Endometrium (tissue), 2 donors: Measurements from ENCODE around the gene TEC.
A peak's percentile ranks its signal among the peaks of the same experiment; 100 is the strongest.

Experiments
- FAIRE-seq: peaks from 2 replicates; lab custom pipeline; 2012; peaks lifted over from hg19 to GRCh38; lab: Jason Lieb, UNC
- donor health status: control.
- donor health status: control.

Gene TEC

GRCh38 chr4:48163746-48164145, 105.9 kb downstream of the TEC start:
- no peak for FAIRE-seq

GRCh38 chr4:48162162-48162561, 107.5 kb downstream of the TEC start:
- no peak for FAIRE-seq

GRCh38 chr4:48157271-48157670, 112.4 kb downstream of the TEC start:
- no peak for FAIRE-seq

- FAIRE-seq, result no peak
Measured at GRCh38 chr4:48156423-48156822, 113.2 kb downstream of the TEC start.

- FAIRE-seq, result no peak
Measured at GRCh38 chr4:48153791-48154550, 115.7 kb downstream of the TEC start.

- FAIRE-seq, result no peak
Measured at GRCh38 chr4:48152259-48152658, 117.4 kb downstream of the TEC start.

- FAIRE-seq, result no peak
Measured at GRCh38 chr4:48149827-48150370, 119.7 kb downstream of the TEC start.

DNA sequence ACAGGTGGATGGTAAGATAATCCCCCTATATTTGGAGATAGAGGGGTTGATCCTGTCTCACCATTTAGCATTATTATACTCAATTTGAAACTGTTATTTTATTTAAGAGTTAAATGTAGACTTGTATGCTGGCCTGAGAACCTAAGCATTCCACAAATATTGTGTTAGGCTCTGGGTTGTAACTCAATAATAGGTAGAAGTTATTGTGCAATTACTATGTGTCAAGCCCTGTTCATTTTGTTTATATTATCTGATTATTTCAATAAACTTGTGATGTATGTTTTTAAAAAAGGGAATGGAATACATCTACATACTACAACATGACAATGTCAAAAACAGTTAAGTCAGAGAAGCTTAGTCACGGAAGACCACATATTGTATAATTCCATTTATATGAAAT, 122.0 kb downstream of the TEC start:
- no peak for FAIRE-seq

GRCh38 chr4:48141048-48141447, 128.6 kb downstream of the TEC start:
- FAIRE-seq, result peak; percentile 87

DNA sequence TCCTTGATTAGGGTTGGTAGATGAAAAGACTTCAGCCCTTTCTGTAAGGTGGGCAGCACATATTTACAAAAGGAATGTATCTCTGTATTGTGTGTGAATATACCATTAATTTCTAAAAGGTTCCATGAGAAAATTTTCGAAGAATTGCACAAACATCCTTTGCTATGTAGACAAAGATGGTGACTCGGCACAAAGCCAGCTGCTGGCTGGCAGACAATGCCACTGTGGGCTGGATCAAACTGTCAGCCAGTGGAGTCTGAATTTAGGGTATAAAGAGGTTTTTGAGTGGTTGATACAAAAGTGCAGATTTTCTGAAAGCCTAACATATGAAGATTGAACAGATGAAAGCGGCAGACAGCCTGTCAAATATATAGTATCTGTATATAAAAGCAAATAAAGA, 129.9 kb downstream of the TEC start:
- no peak for FAIRE-seq

DNA sequence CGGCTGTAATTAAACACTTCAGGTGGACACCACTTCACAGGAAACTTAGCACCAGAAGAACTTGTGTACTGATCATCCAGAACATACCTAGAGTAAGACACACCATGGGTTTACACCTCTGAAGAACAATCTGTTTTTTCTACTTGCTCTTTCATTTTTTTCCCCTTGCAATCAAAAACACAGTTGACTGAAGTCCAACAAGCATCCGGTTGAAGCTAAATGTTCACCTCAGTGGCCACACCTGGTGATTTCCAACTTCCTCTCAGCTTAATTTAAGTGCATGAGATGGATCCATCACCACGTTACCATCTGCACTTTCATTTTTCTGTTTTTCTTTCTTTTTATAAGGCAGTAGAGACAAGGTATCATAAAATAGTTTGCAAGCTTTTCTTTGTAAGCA, 130.7 kb downstream of the TEC start:
- no peak for FAIRE-seq

GRCh38 chr4:48138511-48138910, 131.1 kb downstream of the TEC start:
- no peak for FAIRE-seq

- FAIRE-seq, result no peak
Measured at GRCh38 chr4:48137846-48138245, 131.8 kb downstream of the TEC start.

GRCh38 chr4:48134081-48134480, 135.6 kb downstream of the TEC start, which contains the start of gene TXK:
Gene TXK, minus strand, starts transcription at chr4:48134250. Its CDS starts 80 bp downstream, at chr4:48134170.
- FAIRE-seq, result no peak

DNA sequence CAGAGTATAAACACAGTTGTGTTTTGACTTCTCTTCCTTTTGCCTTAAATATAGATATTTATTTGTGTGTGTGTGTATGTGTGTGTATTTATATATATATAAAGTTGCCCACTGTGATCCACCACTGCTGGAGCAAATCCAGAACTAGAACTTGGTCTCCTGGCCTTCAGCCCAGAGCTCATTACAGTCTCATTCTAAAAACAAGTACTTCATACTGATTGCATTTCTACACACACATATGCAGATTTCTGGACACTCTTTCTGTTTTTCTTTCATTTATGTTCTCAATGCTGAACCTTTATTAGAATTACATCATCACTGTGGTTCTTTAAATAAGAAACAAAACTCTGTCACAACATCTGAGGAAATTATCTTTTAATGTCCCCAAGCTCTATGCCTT, 136.0 kb downstream of the TEC start:
- no peak for FAIRE-seq

GRCh38 chr4:48131736-48132135, 137.9 kb downstream of the TEC start:
- no peak for FAIRE-seq

- no peak for FAIRE-seq
Measured at GRCh38 chr4:48130100-48130499, 139.5 kb downstream of the TEC start.

DNA sequence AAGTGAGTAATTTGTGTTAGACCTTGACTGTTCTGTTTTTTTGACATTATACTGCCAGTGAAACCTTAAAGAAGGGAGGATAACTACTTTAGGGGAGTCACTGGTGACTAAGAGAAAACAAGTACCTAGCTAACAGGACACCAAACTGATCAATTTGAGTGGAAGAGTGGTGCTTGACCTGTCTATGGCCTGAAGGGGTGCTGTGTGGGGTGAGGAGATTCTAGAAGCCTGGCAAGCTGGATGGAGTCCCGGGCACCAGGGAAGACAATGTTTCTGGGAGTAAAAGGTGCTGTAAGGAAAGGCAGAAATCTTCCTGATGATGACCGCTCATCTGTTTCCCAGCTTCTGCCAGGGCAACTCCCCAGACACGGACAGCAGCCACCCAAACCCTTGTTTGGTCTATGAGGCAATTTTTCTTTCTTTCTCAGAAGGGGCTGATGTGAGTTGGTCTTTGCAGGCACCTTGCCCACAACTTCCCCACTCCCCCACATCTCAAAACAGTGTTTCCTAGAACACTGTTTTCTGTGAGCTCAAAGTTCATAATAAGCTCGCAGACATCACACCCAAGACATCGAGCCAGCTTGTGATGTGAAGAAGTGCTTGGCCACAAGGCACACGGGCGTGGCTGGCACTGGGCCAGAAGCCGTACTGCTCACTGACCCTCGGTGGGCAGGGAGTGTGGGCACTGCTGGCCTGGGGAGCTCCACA, 140.2 kb downstream of the TEC start:
- no peak for FAIRE-seq

DNA sequence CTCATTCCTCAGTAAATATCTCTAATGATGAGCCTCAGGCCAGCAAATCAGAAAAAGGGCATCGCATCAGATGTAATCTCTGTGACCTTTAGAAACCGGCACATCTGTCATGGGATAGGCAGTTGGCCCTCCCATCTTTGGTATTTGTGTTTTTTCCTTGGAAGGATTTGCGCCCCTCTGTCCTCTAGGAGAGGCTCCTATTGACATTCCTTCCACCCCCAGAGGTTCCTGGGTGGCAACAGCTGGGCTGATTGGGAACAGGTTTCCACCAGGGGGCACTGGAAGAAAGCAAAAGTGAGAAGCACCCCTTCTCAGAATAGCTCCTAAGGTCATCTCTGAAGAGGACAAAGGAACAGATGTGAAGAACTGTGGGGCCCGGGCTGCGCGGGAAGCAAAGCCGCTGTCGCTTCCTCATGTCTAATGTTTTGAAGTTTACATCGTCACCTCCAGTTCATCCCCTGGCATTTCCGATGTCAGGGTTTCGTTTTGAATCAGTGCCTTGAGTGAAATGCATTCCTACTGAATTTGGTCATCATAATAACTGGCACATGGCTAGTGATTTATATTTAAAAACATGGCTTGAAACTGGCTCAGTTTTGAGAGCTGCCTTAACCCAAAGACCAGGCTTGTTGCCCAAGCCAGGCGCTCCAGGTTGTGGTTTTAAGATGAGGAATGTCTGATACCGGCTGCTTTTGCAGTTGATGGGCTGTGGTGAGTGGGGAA, 141.8 kb downstream of the TEC start:
- FAIRE-seq, result no peak

GRCh38 chr4:48127231-48127630, 142.4 kb downstream of the TEC start:
- FAIRE-seq, result no peak

DNA sequence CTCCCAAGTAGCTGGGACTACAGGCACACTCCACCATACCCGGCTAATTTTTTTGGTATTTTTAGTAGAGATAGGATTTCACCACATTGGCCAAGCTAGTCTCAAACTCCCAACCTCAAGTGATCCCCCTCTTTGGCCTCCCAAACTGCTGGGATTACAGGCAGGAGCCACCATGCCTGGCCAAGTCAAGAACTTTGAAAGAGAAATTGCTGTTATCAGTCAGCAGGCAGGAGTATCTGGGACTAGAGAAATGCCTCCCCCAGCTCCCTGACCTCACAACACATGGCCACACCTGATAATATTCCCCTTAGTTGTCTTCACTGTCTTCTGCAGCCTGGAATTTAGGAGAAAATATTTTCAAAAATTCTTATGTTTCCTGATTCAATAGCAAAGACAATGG, 143.0 kb downstream of the TEC start:
- no peak for FAIRE-seq

GRCh38 chr4:48124870-48125269, 144.8 kb downstream of the TEC start:
- no peak for FAIRE-seq

DNA sequence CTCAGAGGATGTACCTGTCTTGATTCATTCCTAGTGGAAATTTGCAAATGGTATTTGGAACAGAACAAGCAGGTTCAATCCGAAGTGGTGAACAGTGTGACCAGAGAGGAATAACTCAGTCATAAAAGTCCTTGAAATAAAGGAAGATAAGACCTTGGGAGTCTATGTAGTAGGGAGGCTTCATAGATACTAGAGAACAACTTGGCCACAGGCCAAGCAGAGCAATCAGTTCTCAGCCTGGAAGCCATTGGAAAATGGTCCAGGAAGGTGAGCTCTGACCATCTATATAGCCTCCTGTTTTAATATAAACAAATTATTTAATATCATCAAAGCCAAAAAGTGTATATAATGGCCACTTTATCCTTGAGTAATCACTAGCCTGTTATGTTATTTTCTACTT, 146.9 kb downstream of the TEC start:
- no peak for FAIRE-seq
